Kidney (tissue), 14 donors: ENCODE data around the gene FMNL2. TPM values are rescaled to one million over a fixed set of nuclear protein-coding genes. Genes with fewer than 3 reads are reported as not detected.

Experiments
- DNase-seq, 5 donors: peaks; one replicate each; pipeline ENCODE4 v3.0.0-alpha.2; 2013 to 2020
- FAIRE-seq: peaks from 2 replicates; lab custom pipeline; 2012; peaks lifted over from hg19 to GRCh38; lab: Jason Lieb, UNC
- H3K27ac ChIP-seq, 2 donors: one replicate each; pipeline ENCODE4 v1.7.0; 2013; ENCODE audit warnings: low read depth in 2 of 2, low read length in 2 of 2, inconsistent platforms in 1 of 2
- H3K27me3 ChIP-seq: one replicate; pipeline ENCODE4 v1.7.1; 2013; ENCODE audit warnings: low read length, inconsistent platforms; ENCODE audit not compliant: control insufficient read depth, insufficient read depth
- H3K36me3 ChIP-seq, 3 donors: one replicate each; pipeline versions ENCODE4 v1.7.0 to v1.7.1; 2013; ENCODE audit warnings: low read length in 3 of 3, control low read depth in 1 of 3, inconsistent platforms in 1 of 3; ENCODE audit not compliant: insufficient read depth in 3 of 3, control insufficient read depth in 2 of 3
- H3K4me1 ChIP-seq, 3 donors: one replicate each; pipeline versions ENCODE4 v1.7.0 to v1.7.1; 2013; ENCODE audit warnings: low read length in 3 of 3, inconsistent platforms in 1 of 3, low read depth in 1 of 3; ENCODE audit not compliant: control insufficient read depth in 2 of 3, insufficient read depth in 2 of 3
- H3K4me3 ChIP-seq, 3 donors: one replicate each; pipeline versions ENCODE4 v1.7.0 to v1.8.1; 2013; ENCODE audit warnings: low read length in 3 of 3, control low read depth in 1 of 3, inconsistent platforms in 1 of 3
- H3K9ac ChIP-seq, 3 donors: one replicate each; pipeline versions ENCODE4 v1.7.0 to v1.7.1; 2013; ENCODE audit warnings: low read length in 3 of 3, control low read depth in 1 of 3, inconsistent platforms in 1 of 3
- H3K9me3 ChIP-seq, 3 donors: one replicate each; pipeline versions ENCODE4 v1.7.0 to v1.7.1; 2013; ENCODE audit warnings: low read length in 3 of 3, control low read depth in 1 of 3, inconsistent platforms in 1 of 3; ENCODE audit not compliant: control insufficient read depth in 2 of 3, insufficient read depth in 1 of 3
- intact Hi-C: fragments of 100-400 bp; cut with DNase I; formaldehyde crosslinking; loops from one replicate; pipeline ENCODE4 v1.11.1; 2022
- polyA plus RNA-seq: library from polyadenylated mRNA; stranded (reverse); fragments of 350-450 nt; fragmentation: Illumina TruSeq; extraction: RNeasy Lipid Tissue Mini Kit (QIAGEN cat#74804); gene quantifications from one replicate; pipeline ENCODE4 v1.2.3, GENCODE V29; 2014; ENCODE audit warnings: low read depth, low replicate concordance; ENCODE audit not compliant: insufficient read depth
- total RNA-seq: library from RNA; stranded (reverse); fragmentation: NEBNext Ultra II Directional; extraction: Animal tissue kit (Norgen Biotek cat#: 25700); gene quantifications from one replicate; pipeline ENCODE4 v1.2.1, GENCODE V29; 2021
- TF ChIP-seq, protein P1 (sequence below): IDR thresholded peaks from 3 replicates; pipeline ENCODE4 v1.5.1; 2012; ENCODE audit warnings: mild to moderate bottlenecking, moderate library complexity, borderline replicate concordance; ENCODE audit not compliant: insufficient read depth; ENCODE audit errors: extremely low read depth
- donor health status: control.
- donor health status: control.
- donor health status: control.
- donor health status: control.
- donor health status: control.
- donor health status: DM: yes; HTN: yes; CAD: no.
- donor health status: Normal renal cell carcinoma (clear cell type).

The FMNL2 gene
- total and polyA plus RNA-seq, 2 donors from 2014 or later = 10.7 to 39.1 TPM

DNA sequence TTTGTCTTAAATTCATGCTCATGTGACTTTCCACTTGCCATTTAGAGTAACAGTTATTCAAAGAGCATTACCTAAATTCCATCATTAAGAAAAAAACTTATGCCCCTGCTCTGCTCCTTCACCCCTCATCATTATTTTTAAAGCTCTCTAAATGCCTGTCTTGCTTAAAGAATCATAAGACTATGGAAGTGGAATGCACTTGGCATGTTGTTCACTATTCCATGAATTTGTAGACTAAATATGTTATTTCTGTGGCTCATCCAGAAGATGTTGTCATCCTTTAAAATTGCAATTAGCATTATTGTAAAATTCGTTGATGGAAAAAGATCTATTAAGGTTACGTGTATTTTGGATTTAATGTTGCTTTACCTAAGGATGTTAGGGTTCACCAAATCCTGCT, 61.8 kb downstream of the FMNL2 start:
- TF ChIP-seq, protein P1, sequence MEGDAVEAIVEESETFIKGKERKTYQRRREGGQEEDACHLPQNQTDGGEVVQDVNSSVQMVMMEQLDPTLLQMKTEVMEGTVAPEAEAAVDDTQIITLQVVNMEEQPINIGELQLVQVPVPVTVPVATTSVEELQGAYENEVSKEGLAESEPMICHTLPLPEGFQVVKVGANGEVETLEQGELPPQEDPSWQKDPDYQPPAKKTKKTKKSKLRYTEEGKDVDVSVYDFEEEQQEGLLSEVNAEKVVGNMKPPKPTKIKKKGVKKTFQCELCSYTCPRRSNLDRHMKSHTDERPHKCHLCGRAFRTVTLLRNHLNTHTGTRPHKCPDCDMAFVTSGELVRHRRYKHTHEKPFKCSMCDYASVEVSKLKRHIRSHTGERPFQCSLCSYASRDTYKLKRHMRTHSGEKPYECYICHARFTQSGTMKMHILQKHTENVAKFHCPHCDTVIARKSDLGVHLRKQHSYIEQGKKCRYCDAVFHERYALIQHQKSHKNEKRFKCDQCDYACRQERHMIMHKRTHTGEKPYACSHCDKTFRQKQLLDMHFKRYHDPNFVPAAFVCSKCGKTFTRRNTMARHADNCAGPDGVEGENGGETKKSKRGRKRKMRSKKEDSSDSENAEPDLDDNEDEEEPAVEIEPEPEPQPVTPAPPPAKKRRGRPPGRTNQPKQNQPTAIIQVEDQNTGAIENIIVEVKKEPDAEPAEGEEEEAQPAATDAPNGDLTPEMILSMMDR = no peak
- intact Hi-C loops = no loop called here
- H3K36me3 ChIP-seq = no peaks in the 10 kb centered on the region
- H3K27ac ChIP-seq = no peak overlapping the region
- DNase-seq (no peak), FAIRE-seq (no peak)
- no peak overlapping the region for H3K4me3 ChIP-seq
- no peaks in the 10 kb centered on the region for H3K4me1 ChIP-seq
- no peaks in the 10 kb centered on the region for H3K9me3 ChIP-seq
- H3K27me3 ChIP-seq = no peaks in the 10 kb centered on the region
- H3K9ac ChIP-seq = no peak overlapping the region

DNA sequence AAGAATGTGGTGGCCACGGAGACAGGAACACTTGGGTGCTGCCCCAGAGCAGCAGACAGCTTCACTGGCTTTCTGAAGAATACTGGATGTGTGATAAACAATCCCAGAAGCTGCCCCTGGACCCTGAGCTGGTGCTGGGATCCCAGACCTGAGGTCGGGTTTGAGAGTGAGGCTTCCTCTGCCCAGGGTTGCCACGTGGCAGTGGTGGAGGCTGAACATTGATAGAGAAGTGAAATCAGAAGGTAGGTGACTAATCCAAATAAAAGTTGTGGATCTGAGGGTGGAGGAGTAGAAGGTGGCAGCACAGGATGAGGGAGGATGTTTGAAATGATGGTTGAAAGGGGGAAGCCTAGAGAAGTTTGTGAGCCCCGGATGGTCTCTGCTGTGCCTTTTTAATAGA, 64.0 kb downstream of the FMNL2 start:
- no peaks in the 10 kb centered on the region for H3K27me3 ChIP-seq
- no peak overlapping the region for H3K27ac ChIP-seq
- DNase-seq (no peak), FAIRE-seq (no peak)
- H3K9me3 ChIP-seq = no peaks in the 10 kb centered on the region
- no peak overlapping the region for H3K9ac ChIP-seq
- intact Hi-C loops = no loop called here
- TF ChIP-seq, protein P1 = no peak
- no peaks in the 10 kb centered on the region for H3K36me3 ChIP-seq
- peaks cover 0 to 2% (median 0%) of the 10 kb centered on the region in 3 donors for H3K4me1 ChIP-seq
- H3K4me3 ChIP-seq = no peak overlapping the region

DNA sequence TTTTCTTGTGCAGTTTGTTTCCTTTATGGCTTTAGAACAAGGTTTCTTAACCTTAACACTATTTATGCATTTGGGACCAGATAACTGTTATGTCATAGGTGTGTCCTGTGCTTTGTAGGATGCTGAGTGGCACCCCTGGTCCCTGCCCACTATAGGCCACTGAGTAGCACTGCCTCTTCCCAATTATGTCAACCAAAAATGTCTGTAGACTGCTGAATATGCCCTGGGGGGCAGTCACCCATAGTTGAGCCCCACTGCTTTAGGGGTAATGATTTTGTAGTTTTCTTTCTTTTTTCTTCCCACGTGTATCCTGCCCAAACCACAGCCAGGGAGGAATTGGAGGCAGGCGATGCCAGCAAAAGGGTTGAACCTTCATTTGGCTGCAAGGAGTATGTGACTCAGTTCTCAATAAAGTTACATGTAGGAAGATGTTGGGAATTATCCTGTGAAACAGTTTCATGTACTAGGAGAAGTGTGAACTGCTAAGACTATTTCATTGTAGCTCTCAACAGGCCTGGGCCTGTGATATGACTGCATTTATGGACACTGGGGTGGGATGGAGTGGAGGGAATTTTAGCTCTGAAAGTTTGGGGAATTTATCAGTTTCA, 65.7 kb downstream of the FMNL2 start:
- no peak for DNase-seq
- H3K4me3 ChIP-seq = no peak overlapping the region
- TF ChIP-seq, protein P1 = no peak
- no peak overlapping the region for H3K27ac ChIP-seq
- intact Hi-C loops = no loop called here
- H3K9me3 ChIP-seq = no peaks in the 10 kb centered on the region
- H3K27me3 ChIP-seq = no peaks in the 10 kb centered on the region
- H3K36me3 ChIP-seq = no peaks in the 10 kb centered on the region
- H3K9ac ChIP-seq = no peak overlapping the region
- FAIRE-seq = no peak
- peaks cover 0 to 7% (median 7%) of the 10 kb centered on the region in 3 donors for H3K4me1 ChIP-seq
